ENCODE measurements around the gene SOCS6.
"Not testable (repeated sequence)": the region's sequence is repeated elsewhere in the genome, so short reads cannot be mapped to it uniquely, and the experiment has no call there.

Gene SOCS6

GRCh38 chr18:70324897-70325296 is 36.1 kb downstream of the SOCS6 start:
- DNase-seq, result no peak

DNA sequence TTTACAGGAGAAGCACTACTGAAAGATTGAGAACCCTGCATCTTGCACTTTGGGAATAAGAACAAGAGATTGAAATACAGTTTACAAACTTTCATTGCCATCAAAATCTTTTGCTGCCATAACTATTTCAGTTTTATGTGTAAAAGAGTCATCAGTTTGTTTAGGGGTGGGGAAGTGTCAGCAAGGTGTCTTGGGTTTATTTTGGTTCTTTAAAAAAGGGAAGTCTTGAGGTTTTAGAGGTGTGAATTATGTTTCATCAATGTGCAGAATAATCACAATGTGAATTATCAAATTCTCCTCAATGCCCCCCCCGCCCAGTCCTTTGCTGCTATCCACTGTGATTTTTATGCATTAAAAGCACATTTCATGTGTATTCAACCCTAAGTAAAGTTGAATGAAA is 37.4 kb downstream of the SOCS6 start:
- DNase-seq, result no peak

GRCh38 chr18:70328169-70328568 is 39.3 kb downstream of the SOCS6 start:
- no peak for DNase-seq

GRCh38 chr18:70329071-70329470 is 40.2 kb downstream of the SOCS6 start:
- no peak for DNase-seq

DNA sequence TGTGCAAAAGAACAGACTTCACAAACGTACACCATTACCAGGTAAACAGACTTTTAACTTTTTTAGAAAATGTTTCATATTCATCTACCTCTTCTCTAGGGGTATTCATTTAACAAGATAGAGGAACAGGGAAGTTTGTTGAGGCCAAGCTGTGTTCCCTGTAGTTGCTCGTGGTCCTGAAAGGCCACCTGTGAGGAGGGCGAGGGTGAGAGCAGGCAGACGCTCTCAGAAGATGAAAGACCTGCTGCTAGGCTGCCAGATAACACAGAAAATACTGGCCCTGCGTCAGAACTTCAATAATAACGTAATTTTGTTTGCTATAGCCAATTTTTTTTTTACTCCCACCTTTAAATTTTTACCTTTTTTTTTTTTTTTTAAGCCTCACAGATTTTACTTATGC is 42.0 kb downstream of the SOCS6 start:
- no peak for DNase-seq

DNA sequence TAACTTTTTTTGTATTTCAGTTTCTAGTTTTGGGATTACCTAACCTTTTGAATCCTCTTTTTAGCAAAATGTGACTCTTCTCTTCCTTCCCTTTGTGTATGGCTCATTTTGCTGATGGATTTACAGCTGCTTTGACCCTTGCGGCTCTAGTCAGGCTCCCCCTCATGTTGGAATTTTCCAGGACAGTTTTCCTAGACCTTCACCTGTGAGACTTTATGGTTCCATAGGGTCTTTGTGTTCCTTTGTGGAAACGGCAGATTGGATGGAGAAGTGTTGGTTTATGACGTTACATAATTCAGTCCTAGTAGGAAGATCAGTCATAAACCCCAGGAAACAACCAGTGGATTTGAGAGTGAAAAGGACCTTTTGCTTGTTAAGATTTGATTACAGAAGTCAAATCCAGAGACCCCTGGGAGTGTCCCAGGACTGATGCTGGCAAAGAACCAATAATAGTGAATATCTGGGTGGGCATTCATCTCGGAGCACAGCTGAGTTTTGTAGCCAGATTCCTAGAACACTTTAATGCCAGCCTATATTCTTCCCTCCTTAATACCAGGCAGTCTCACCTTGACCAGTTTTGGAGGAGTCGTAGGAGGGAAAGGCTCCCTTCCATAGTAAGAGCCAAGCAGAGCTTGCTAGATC is 42.7 kb downstream of the SOCS6 start:
- no peak for DNase-seq

DNA sequence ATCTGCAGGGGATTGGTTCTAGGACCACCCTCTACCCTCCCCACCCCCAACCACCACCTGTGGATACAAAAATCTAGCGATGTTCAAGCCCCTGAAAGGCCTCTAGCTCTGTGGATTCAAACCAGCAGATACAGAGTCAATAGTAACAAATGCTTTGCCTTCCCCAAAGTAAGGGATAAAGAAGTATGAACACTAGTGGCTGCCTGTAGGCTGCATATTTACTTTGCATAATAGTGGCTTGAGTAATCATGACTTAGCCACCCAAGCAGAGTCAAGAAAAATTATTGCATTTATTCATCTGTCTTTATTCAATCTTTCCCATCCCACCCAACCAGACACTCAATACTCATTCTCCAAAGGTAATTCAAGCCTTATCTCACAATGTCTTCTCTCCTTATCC is 43.8 kb downstream of the SOCS6 start:
- DNase-seq, result peak; percentile 51

- no peak for DNase-seq
Measured at GRCh38 chr18:70333316-70333715, 44.5 kb downstream of the SOCS6 start.

DNA sequence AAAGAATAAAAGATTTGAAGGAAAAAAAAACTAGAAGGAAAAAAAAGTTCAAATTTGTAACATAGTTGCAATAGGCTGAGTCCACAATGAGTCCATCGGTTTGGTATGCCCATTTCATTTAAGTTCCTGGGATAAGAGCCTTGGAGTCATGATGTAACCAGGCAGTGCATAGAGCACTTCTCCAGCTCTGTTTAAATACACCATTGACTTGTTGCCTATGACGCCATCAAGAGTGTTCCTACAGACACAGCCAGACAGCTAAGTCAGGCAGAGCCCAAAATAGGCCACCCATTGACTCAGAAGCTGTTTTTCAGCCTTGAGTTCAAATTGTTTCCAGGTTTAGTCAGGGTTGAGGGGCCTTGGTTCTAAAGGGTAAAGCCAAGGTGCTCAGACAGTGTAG is 44.9 kb downstream of the SOCS6 start:
- DNase-seq, result peak; percentile 98

GRCh38 chr18:70334264-70334663 is 45.4 kb downstream of the SOCS6 start:
- no peak for DNase-seq

GRCh38 chr18:70334728-70335329 is 46.0 kb downstream of the SOCS6 start:
- DNase-seq, result no peak

GRCh38 chr18:70335892-70336726 is 47.3 kb downstream of the SOCS6 start:
- DNase-seq, result no peak

DNA sequence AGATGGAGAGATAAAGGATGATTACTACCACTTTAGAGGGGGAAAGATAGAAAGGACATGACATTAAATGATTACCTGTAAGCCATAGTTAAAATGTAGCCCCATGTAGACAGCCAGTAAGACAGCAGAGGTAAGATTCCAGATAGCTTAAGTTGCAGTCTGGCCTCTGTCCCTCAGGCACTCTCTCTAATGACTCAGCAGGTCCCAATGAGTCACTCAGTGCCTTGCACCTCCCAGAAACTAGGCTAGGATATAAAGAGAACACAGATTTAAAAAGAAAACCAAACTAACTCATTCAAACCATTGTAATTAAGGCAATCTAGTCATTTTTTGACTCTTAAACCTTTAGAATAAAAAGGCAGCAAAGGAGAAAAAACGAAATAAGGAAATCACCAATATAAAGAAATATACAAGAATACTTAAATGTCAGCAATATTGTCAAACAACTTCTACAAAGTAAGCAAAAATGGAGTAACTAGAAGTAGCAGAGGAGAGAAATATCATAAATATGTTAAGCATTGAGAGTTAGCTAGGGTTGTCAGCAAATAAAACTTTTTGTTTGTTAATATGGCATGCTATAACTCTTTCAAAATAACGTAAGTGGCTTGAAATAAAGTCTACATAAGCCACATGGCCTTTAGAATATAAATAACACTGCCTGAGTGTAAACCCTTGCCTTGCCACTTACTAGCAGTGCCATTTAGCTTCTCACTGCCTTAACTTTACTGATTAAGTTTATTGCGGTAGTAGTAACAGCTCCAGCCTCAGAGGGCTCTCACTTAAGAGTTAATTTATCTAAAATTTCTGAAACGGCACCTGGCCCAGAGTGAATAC is 48.5 kb downstream of the SOCS6 start:
- peak; percentile 86 for DNase-seq

DNA sequence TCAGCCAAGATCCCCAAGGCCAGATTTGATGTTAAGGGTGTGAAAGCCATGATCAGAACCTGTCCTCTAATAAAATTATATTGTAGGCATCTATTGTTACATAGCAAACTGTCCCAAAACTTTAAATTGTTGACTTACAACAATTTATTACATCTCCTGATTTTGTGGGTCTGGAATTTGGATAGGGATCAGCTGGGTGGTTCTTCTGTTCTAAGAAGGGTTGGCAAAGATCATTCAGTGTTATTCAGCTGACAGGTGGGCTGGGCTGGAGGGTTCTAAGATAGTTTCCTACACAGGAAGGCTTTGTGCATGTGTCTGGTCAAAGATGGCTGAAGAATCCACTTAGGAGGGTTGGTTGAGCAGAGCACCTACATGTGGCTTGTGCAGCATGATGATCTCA is 50.0 kb downstream of the SOCS6 start:
- DNase-seq, result no peak

DNA sequence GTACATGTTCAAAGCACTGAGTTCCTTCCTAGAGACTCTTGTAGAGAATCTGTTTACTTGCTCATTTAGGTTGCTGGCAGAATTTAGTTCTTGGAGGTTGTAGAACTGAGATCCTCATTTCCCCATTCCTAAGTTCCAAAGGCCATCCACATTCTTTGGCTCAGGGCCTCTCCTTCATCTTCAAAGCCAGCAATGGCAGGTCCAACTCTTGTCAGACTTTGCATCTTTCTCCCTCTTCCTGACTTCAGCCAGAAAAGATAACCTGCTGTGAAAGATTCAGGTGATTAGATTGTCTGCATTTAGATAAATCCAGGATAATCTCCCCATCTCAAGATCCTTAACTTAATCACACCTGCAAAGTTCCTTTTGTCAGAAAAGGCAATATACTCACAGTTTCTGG is 51.1 kb downstream of the SOCS6 start:
- no peak for DNase-seq

DNA sequence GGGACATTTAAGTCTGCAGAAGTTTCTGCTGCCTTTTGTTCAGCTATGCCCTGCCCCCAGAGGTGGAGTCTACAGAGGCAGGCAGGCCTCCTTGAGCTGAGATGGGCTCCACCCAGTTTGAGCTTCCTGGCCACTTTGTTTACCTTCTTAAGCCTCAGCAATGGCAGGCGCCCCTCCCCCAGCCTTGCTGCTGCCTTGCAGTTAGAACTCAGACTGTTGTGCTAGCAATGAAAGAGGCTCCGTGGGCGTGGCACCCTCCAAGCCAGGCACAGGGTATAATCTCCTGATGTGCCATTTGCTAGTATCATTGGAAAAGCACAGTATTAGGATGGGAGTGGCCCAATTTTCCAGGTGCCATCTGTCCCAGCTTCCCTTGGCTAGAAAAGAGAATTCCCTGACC is 59.6 kb downstream of the SOCS6 start:
- not testable (repeated sequence) for DNase-seq

GRCh38 chr18:70349316-70349715 is 60.5 kb downstream of the SOCS6 start:
- DNase-seq, result no peak

GRCh38 chr18:70354080-70354479 is 65.2 kb downstream of the SOCS6 start:
- no peak for DNase-seq

GRCh38 chr18:70354771-70355170 is 65.9 kb downstream of the SOCS6 start:
- no peak for DNase-seq

GRCh38 chr18:70355620-70356385 is 67.0 kb downstream of the SOCS6 start:
- DNase-seq, result no peak

DNA sequence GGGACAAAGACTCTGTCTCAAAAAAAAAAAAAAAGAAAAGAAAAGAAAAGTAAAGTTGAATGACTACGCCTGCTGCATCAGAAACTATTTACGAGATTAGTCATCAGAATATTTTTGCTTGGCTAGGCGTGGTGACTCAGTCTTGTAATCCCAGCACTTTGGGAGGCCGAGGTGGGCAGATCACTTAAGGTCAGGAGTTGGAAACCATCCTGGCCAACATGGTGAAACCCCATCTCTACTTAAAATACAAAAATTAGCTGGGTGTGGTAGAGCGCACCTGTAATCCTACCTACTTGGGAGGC is 69.2 kb downstream of the SOCS6 start:
- DNase-seq, result peak; percentile 88

GRCh38 chr18:70359071-70359470 is 70.2 kb downstream of the SOCS6 start:
- DNase-seq, result no peak

GRCh38 chr18:70362258-70362657 is 73.4 kb downstream of the SOCS6 start:
- DNase-seq, result no peak

All from fibroblast of upper back skin (primary cell).